Thyroid gland (tissue), 4 donors: ENCODE measurements around the gene DPP3. TPM values are rescaled to one million over a fixed set of nuclear protein-coding genes. Genes with fewer than 3 reads are reported as not detected.

Source experiments
- DNase-seq, 2 donors: peaks; one replicate each; pipeline ENCODE4 v3.0.0-alpha.2; 2019
- H3K27ac ChIP-seq, 3 donors: fragments of 200-600 bp; sonication (generic); 1 replicate in 2 of 3; 2 replicates in 1 of 3; pipeline ENCODE4 v1.5.1; 2016 to 2019; ENCODE audit warnings: mild to moderate bottlenecking in 1 of 3, moderate library complexity in 1 of 3
- H3K27me3 ChIP-seq: fragments of 200-600 bp; sonication (generic); one replicate; pipeline ENCODE4 v1.5.1; 2019
- H3K36me3 ChIP-seq, 2 donors: fragments of 200-600 bp; sonication (generic); one replicate each; pipeline ENCODE4 v1.5.1; 2016 to 2019
- H3K4me1 ChIP-seq, 2 donors: fragments of 200-600 bp; sonication (generic); one replicate each; pipeline ENCODE4 v1.5.1; 2017 to 2019
- H3K4me3 ChIP-seq, 3 donors: fragments of 200-600 bp; sonication (generic); replicated peaks in 1 of 3; 1 replicate in 2 of 3; 2 replicates in 1 of 3; pipeline ENCODE4 v1.5.1; 2016; ENCODE audit warnings: mild to moderate bottlenecking in 1 of 3
- H3K9me3 ChIP-seq: fragments of 200-600 bp; sonication (generic); one replicate; pipeline ENCODE4 v1.5.1; 2017
- CTCF ChIP-seq, 6 experiments: fragments of 200-600 bp in 3 of 6; fragments of 450-650 bp in 3 of 6; sonication (generic) in 3 of 6; IDR thresholded peaks; one replicate each; pipeline ENCODE4 v1.5.1; 2016 to 2019; ENCODE audit warnings: antibody characterized with exemption in 6 of 6, mild to moderate bottlenecking in 2 of 6, inconsistent platforms in 1 of 6, moderate library complexity in 1 of 6
- POLR2A ChIP-seq, 2 donors: fragments of 450-650 bp; IDR thresholded peaks; one replicate each; pipeline ENCODE4 v1.6.1; 2017; ENCODE audit warnings: antibody characterized with exemption in 2 of 2, mild to moderate bottlenecking in 2 of 2, moderate library complexity in 1 of 2
- WGBS, 2 donors: methylation state at CpG; one replicate each; pipeline ENCODE4 v1.1.5; 2017; 5-methylcytosine and 5-hydroxymethylcytosine counted together
- intact Hi-C: fragments of 100-400 bp; cut with DNase I; formaldehyde crosslinking; loops from one replicate; pipeline ENCODE4 v1.15.1; 2023
- total RNA-seq, 4 donors: library from RNA; depleted of rRNA; stranded (reverse); fragments of >200 nt; gene quantifications; one replicate each; pipeline ENCODE4 v1.2.3, GENCODE V29; 2016

Gene DPP3
- total RNA-seq, 4 donors from 2014 or later: 10.9 to 38.7 (median 35.8) TPM

DNA sequence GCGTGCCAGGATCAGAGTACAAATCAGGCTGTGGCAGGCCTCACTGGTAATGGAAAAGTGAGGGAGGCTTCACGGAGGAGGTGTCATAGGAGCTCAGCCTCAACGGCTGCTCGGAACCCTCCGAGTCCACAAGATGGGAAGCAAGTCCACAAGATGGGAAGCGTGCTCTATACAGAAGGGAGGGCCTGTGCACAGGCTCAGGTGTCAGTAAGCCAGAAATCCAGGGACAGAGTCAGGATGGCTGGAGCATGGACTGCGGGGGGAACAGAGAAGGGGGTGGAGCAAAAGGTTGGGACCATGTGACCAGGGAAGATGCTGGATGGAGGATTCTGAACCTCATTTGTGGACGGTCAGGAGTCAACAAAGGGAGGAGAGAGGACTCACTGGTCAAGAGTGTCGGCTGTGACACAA, 3.4 kb upstream of the DPP3 start:
- TF ChIP-seq CTCF (IDR thresholded peaks at IDR 0.05): no peak
- TF ChIP-seq POLR2A (IDR thresholded peaks at IDR 0.05): no peak
- 62 to 72% methylated on average over 9 of the region's 9 CpGs for WGBS, 2 donors
- intact Hi-C loops: no loop called here
- H3K4me3 ChIP-seq: no peak overlapping the region
- H3K27me3 ChIP-seq: no peaks in the 10 kb centered on the region
- DNase-seq: no peak
- H3K9me3 ChIP-seq: no peaks in the 10 kb centered on the region
- no peak overlapping the region for H3K27ac ChIP-seq
- peaks cover 5 to 18% of the 10 kb centered on the region in 2 donors for H3K4me1 ChIP-seq
- peaks cover 0 to 12% of the 10 kb centered on the region in 2 donors for H3K36me3 ChIP-seq

GRCh38 chr11:66477263-66478201, 2.7 kb upstream of the DPP3 start:
- no peak for DNase-seq
- 89% methylated on average over 10 of the region's 11 CpGs for WGBS, 2 donors
- TF ChIP-seq POLR2A (IDR thresholded peaks at IDR 0.05) (no peak), CTCF (IDR thresholded peaks at IDR 0.05) (no peak)
- no peak overlapping the region for H3K4me3 ChIP-seq
- H3K27me3 ChIP-seq: no peaks in the 10 kb centered on the region
- no peaks in the 10 kb centered on the region for H3K9me3 ChIP-seq
- H3K27ac ChIP-seq: no peak overlapping the region
- intact Hi-C loops: no loop called here
- H3K4me1 ChIP-seq: peaks cover 5 to 18% of the 10 kb centered on the region in 2 donors
- peaks cover 0 to 12% of the 10 kb centered on the region in 2 donors for H3K36me3 ChIP-seq

- 51 to 53% methylated on average over 8 of the region's 8 CpGs for WGBS, 2 donors
- H3K27ac ChIP-seq: peak overlapping the region in 1 of 3 donors; percentile 92
- no peaks in the 10 kb centered on the region for H3K27me3 ChIP-seq
- intact Hi-C loops: no loop called here
- peak overlapping the region in 2 of 3 donors; percentile 16 to 69 for H3K4me3 ChIP-seq
- peaks cover 5 to 18% of the 10 kb centered on the region in 2 donors for H3K4me1 ChIP-seq
- no peaks in the 10 kb centered on the region for H3K9me3 ChIP-seq
- TF ChIP-seq CTCF (IDR thresholded peaks at IDR 0.05): peak; percentile 26 to 63 (median 54)
- no peak for TF ChIP-seq POLR2A (IDR thresholded peaks at IDR 0.05)
- peaks cover 0 to 9% of the 10 kb centered on the region in 2 donors for H3K36me3 ChIP-seq
- DNase-seq: no peak
Measured at GRCh38 chr11:66478729-66479393, 1.4 kb upstream of the DPP3 start.

DNA sequence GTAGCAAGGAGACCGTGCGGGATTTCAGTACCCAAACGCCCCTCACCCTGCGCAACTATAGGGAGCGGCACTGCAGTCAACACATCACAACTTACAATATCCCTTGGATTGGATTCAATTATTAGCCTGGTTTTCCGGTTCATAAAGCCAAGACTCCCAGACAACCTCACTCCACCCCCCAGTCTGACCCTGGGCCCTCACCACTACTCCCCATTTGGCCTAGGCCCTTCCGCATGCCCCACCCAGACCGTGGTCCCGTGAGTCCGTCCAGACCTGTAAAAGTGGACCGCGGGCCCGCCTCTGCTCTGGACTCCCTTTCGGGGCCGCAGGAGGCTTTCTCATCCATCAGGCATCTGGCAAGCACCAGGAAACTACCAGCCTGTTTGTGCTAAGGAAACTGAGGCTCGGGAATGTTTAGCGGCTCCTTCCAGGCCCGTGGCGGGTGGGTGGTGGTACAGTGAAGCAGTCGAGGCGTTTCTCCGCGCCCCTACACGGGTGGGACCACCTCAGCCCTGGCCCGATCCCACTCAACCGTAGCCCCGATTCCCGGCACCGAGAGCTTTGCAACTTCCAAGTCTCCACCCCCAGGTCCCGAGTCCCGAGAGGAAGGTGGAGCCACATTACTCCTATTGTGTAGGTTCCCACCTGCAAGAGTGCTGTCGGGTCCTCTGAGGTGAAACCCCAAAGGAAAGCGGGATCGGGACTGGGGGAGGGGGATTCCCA, 679 bp upstream of the DPP3 start:
- WGBS, 2 donors: 2 to 9% methylated on average over 10 to 29 of the region's 34 CpGs
- DNase-seq: peak; percentile 44 to 45
- peaks cover 0 to 4% of the 10 kb centered on the region in 2 donors for H3K36me3 ChIP-seq
- TF ChIP-seq POLR2A (IDR thresholded peaks at IDR 0.05) (no peak), CTCF (IDR thresholded peaks at IDR 0.05) (no peak)
- H3K4me1 ChIP-seq: peaks cover 5 to 18% of the 10 kb centered on the region in 2 donors
- peak overlapping the region; percentile 16 to 75 (median 69) for H3K4me3 ChIP-seq
- intact Hi-C loops: no loop called here
- H3K27me3 ChIP-seq: no peaks in the 10 kb centered on the region
- H3K9me3 ChIP-seq: no peaks in the 10 kb centered on the region
- H3K27ac ChIP-seq: peak overlapping the region; percentile 34 to 92 (median 67)
